Measurements from ENCODE around the gene PLXNA2.

- TF ChIP-seq, protein P1, sequence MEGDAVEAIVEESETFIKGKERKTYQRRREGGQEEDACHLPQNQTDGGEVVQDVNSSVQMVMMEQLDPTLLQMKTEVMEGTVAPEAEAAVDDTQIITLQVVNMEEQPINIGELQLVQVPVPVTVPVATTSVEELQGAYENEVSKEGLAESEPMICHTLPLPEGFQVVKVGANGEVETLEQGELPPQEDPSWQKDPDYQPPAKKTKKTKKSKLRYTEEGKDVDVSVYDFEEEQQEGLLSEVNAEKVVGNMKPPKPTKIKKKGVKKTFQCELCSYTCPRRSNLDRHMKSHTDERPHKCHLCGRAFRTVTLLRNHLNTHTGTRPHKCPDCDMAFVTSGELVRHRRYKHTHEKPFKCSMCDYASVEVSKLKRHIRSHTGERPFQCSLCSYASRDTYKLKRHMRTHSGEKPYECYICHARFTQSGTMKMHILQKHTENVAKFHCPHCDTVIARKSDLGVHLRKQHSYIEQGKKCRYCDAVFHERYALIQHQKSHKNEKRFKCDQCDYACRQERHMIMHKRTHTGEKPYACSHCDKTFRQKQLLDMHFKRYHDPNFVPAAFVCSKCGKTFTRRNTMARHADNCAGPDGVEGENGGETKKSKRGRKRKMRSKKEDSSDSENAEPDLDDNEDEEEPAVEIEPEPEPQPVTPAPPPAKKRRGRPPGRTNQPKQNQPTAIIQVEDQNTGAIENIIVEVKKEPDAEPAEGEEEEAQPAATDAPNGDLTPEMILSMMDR (IDR thresholded peaks at IDR 0.05): no peak
- TF ChIP-seq POLR2A (IDR thresholded peaks at IDR 0.05): no peak
Observed at GRCh38 chr1:208167261-208167869, 76.8 kb downstream of the PLXNA2 start.

Data from body of pancreas (tissue), 4 donors.